ENCODE results near the gene PROCA1.

Gene PROCA1

GRCh38 chr17:28714281-28714680 is 2.6 kb upstream of the PROCA1 start:
- Histone ChIP-seq H3K27me3 (ENCODE audit: insufficient read depth, insufficient read length) (no peaks in the 10 kb centered on the region), H3K36me3 (ENCODE audit: insufficient read depth, insufficient read length, low read length) (peaks cover 39% of the 10 kb centered on the region), H3K4me1 (ENCODE audit: insufficient read depth, insufficient read length) (peaks cover 20% of the 10 kb centered on the region), H3K4me3 (ENCODE audit: insufficient read length, low read depth) (no peak overlapping the region), H3K9me3 (ENCODE audit: insufficient read depth, low read length) (no peaks in the 10 kb centered on the region), H3K9ac (ENCODE audit: insufficient read length, low read depth) (no peak overlapping the region)
- no peak for TF ChIP-seq YY1 (IDR thresholded peaks at IDR 0.05; ENCODE audit: insufficient read depth, insufficient read length)
- TF ChIP-seq SUZ12 (IDR thresholded peaks at IDR 0.05; ENCODE audit: extremely low read depth, insufficient read depth, insufficient read length): no peak
- no peak for TF ChIP-seq ZNF274 (IDR thresholded peaks at IDR 0.05; ENCODE audit: low read depth, low read length)
- no peak for DNase-seq (ENCODE audit: low read depth, low spot score)

- Histone ChIP-seq H3K4me3 (ENCODE audit: insufficient read length, low read depth) (peak overlapping the region; percentile 37), H3K9me3 (ENCODE audit: insufficient read depth, low read length) (no peaks in the 10 kb centered on the region), H3K4me1 (ENCODE audit: insufficient read depth, insufficient read length) (peaks cover 20% of the 10 kb centered on the region), H3K27me3 (ENCODE audit: insufficient read depth, insufficient read length) (no peaks in the 10 kb centered on the region), H3K36me3 (ENCODE audit: insufficient read depth, insufficient read length, low read length) (peaks cover 39% of the 10 kb centered on the region), H3K9ac (ENCODE audit: insufficient read length, low read depth) (peak overlapping the region; percentile 87)
- no peak for TF ChIP-seq ZNF274 (IDR thresholded peaks at IDR 0.05; ENCODE audit: low read depth, low read length)
- no peak for TF ChIP-seq SUZ12 (IDR thresholded peaks at IDR 0.05; ENCODE audit: extremely low read depth, insufficient read depth, insufficient read length)
- TF ChIP-seq YY1 (IDR thresholded peaks at IDR 0.05; ENCODE audit: insufficient read depth, insufficient read length): no peak
- no peak for DNase-seq (ENCODE audit: low read depth, low spot score)
Measured at GRCh38 chr17:28712705-28713415, 1.2 kb upstream of the PROCA1 start.

GRCh38 chr17:28712032-28712704 is 480 bp upstream of the PROCA1 start:
- TF ChIP-seq YY1 (IDR thresholded peaks at IDR 0.05; ENCODE audit: insufficient read depth, insufficient read length): no peak
- no peak for TF ChIP-seq ZNF274 (IDR thresholded peaks at IDR 0.05; ENCODE audit: low read depth, low read length)
- no peak for TF ChIP-seq SUZ12 (IDR thresholded peaks at IDR 0.05; ENCODE audit: extremely low read depth, insufficient read depth, insufficient read length)
- Histone ChIP-seq H3K36me3 (ENCODE audit: insufficient read depth, insufficient read length, low read length) (peaks cover 40% of the 10 kb centered on the region), H3K9me3 (ENCODE audit: insufficient read depth, low read length) (no peaks in the 10 kb centered on the region), H3K9ac (ENCODE audit: insufficient read length, low read depth) (peak overlapping the region; percentile 87), H3K4me3 (ENCODE audit: insufficient read length, low read depth) (peak overlapping the region; percentile 37), H3K27me3 (ENCODE audit: insufficient read depth, insufficient read length) (no peaks in the 10 kb centered on the region), H3K4me1 (ENCODE audit: insufficient read depth, insufficient read length) (peaks cover 20% of the 10 kb centered on the region)
- no peak for DNase-seq (ENCODE audit: low read depth, low spot score)

GRCh38 chr17:28710861-28711722 is 596 bp downstream of the PROCA1 start:
- Histone ChIP-seq H3K4me3 (ENCODE audit: insufficient read length, low read depth) (peak overlapping the region; percentile 67), H3K27me3 (ENCODE audit: insufficient read depth, insufficient read length) (no peaks in the 10 kb centered on the region), H3K36me3 (ENCODE audit: insufficient read depth, insufficient read length, low read length) (peaks cover 44% of the 10 kb centered on the region), H3K9me3 (ENCODE audit: insufficient read depth, low read length) (no peaks in the 10 kb centered on the region), H3K9ac (ENCODE audit: insufficient read length, low read depth) (peak overlapping the region; percentile 97), H3K4me1 (ENCODE audit: insufficient read depth, insufficient read length) (peaks cover 22% of the 10 kb centered on the region)
- TF ChIP-seq SUZ12 (IDR thresholded peaks at IDR 0.05; ENCODE audit: extremely low read depth, insufficient read depth, insufficient read length) (no peak), ZNF274 (IDR thresholded peaks at IDR 0.05; ENCODE audit: low read depth, low read length) (no peak), YY1 (IDR thresholded peaks at IDR 0.05; ENCODE audit: insufficient read depth, insufficient read length) (no peak)
- DNase-seq (ENCODE audit: low read depth, low spot score): peak; percentile 80

DNA sequence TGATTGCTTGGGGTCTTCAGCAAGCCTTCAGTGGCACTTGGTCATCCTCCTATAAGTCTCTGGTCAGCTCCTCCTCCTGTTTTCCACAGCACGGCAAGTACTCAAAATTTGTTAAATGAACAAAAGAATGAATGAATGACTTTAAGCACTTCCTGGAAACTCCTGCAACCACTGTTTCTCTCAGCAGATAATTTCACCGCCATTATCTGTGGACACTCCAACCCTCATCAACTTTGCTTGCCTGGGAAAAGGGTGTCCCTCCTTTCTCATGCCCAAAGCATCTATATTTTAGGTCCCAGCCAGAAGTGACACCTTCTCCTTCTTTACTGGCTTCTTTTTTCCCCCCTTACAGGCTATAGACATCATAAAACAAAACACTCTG is 4.4 kb downstream of the PROCA1 start:
- Histone ChIP-seq H3K36me3 (ENCODE audit: insufficient read depth, insufficient read length, low read length) (peaks cover 41% of the 10 kb centered on the region), H3K9ac (ENCODE audit: insufficient read length, low read depth) (no peak overlapping the region), H3K9me3 (ENCODE audit: insufficient read depth, low read length) (no peaks in the 10 kb centered on the region), H3K4me1 (ENCODE audit: insufficient read depth, insufficient read length) (peaks cover 17% of the 10 kb centered on the region), H3K4me3 (ENCODE audit: insufficient read length, low read depth) (no peak overlapping the region), H3K27me3 (ENCODE audit: insufficient read depth, insufficient read length) (no peaks in the 10 kb centered on the region)
- TF ChIP-seq ZNF274 (IDR thresholded peaks at IDR 0.05; ENCODE audit: low read depth, low read length) (no peak), YY1 (IDR thresholded peaks at IDR 0.05; ENCODE audit: insufficient read depth, insufficient read length) (no peak)
- no peak for DNase-seq (ENCODE audit: low read depth, low spot score)

DNA sequence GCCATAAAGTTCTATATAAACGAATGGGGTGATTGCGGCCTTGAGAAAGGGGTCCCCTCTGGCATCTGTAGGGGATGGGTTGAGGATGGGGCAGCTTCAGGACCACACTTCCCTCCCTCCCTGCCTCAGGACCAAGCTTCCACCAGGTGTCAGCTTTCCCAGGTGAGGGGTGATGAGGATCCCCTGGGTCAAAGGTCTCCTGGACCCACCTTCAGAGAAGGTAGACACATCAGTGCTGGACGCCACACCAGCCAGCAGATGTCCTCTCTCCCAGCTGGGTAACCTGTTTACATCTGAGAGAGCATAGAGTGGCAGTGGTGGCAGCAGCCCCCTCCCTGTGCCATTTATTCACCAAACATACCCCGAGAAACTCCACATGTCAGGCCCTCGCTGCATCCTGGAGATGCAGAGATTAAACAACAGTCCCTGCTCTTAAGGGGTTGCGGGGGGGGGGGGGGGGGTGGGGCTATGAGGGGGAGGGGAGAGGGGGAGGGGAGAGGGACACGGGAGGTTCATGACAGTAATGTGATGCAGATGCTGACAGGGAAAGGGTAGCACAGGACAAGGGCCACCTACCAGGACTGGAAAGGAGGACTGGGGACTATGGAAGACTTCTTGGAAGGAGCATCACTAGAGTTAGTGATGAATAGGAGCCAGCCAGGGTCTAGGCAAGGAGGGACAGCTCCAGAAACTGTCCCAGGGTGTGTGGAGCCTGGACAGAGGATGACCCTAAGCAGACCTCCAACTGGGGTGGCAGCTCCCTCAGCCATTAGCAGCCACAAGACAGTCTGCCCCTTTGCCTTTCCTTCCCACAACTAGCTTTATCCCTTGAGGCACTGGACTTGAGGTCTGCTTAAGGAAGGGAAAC is 5.0 kb downstream of the PROCA1 start:
- H3K4me3 ChIP-seq (ENCODE audit: insufficient read length, low read depth): no peak overlapping the region

More for the DNA sequence above, 5.0 kb downstream of the PROCA1 start:
- no peak for TF ChIP-seq ZNF274 (IDR thresholded peaks at IDR 0.05; ENCODE audit: low read depth, low read length)
- TF ChIP-seq YY1 (IDR thresholded peaks at IDR 0.05; ENCODE audit: insufficient read depth, insufficient read length): no peak
- no peak for TF ChIP-seq SUZ12 (IDR thresholded peaks at IDR 0.05; ENCODE audit: extremely low read depth, insufficient read depth, insufficient read length)
- Histone ChIP-seq H3K36me3 (ENCODE audit: insufficient read depth, insufficient read length, low read length) (peaks cover 48% of the 10 kb centered on the region), H3K9me3 (ENCODE audit: insufficient read depth, low read length) (no peaks in the 10 kb centered on the region), H3K4me1 (ENCODE audit: insufficient read depth, insufficient read length) (peaks cover 23% of the 10 kb centered on the region), H3K9ac (ENCODE audit: insufficient read length, low read depth) (no peak overlapping the region), H3K27me3 (ENCODE audit: insufficient read depth, insufficient read length) (no peaks in the 10 kb centered on the region)
- no peak for DNase-seq (ENCODE audit: low read depth, low spot score)

Data from NT2/D1 (cell line).